HG02571 (cell line): ENCODE data around the gene TP53I11.

Experiments
- ATAC-seq: cut with Tn5 transposase; IDR thresholded peaks from one replicate; pipeline ENCODE4 v1.9.1; 2021; ENCODE audit warnings: mild to moderate bottlenecking, moderate library complexity; ENCODE audit not compliant: unreplicated experiment

The TP53I11 gene

GRCh38 chr11:44916331-44916730, 34.4 kb downstream of the TP53I11 start:
- no peak for ATAC-seq

DNA sequence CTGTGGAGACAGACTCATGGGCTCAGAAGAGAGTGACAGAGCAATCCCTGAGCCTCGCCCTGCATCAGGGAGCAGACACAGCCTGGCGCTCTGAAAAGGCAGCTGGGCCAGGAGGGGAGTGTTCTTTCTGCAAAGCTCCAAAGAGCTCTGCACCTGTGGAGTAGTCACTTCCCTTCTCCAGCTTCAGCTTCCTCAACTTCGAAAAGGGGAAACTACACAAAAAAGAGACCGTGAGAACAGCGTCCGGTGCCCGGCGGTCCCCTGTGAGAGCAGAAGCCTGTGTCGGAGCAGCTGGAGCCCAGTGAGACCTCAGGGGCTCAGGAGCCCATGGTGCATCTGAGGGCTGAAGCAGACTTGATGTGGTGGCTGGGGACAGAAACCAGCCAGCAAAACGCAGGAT, 35.1 kb downstream of the TP53I11 start:
- no peak for ATAC-seq

DNA sequence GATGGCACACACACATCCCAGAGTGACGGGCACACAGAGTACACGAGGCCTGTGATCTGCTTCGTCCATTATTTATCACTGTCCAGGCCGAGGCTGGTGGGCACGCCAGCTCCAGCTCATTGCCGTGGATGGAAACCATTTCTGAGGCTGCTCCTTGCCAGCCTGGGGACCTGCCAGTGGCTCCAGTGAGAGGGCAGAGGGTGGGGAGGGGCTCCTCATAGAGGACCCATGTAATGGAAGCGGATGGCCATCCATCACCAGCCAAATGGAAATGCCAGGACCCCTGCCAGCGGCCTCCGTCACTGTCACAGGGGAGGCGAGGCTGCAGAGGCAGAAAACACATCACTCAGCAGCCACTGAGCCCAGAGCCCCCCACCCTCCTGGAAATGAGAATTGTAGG, 35.7 kb downstream of the TP53I11 start:
- no peak for ATAC-seq

GRCh38 chr11:44914105-44914504, 36.6 kb downstream of the TP53I11 start:
- no peak for ATAC-seq

- ATAC-seq, result no peak
Observed at GRCh38 chr11:44913502-44913901, 37.2 kb downstream of the TP53I11 start.

DNA sequence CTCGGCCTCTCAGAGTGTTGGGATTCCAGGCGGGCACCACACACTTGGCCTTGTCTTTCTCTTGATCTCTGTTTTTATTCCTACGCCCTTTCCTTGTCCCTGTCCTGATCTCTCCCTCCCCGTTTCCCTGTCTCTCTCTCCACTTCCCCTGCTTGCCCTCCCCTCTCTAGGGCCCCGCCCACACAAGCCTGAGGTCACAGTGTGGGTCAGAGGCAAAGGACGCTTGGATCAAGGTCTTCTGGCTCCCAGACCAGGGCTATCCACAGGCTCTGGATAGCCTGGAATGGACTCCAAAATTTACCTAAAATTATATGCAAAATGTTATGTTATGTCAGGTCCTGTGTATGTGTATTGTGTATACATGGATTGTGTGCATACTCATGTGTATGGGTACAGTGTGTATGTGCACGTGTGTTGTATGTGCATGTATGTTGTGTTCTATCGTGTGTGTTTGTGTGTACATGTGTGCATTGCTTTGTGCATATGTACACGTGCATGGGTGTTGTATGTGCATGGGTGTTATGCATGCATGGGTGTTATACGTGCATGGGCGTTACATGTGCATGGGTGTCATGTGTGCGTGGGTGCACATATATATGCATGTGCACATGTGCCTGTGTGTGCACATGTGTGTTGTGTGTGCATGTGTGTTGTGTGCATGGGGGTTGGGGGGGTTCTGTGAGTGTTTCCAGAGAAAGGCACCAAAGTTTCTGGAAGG, 38.3 kb downstream of the TP53I11 start:
- no peak for ATAC-seq

GRCh38 chr11:44911029-44911814, 39.5 kb downstream of the TP53I11 start:
- peak; percentile 73 for ATAC-seq

- ATAC-seq, result no peak
Observed at GRCh38 chr11:44910591-44910990, 40.1 kb downstream of the TP53I11 start.

GRCh38 chr11:44909557-44909956, 41.1 kb downstream of the TP53I11 start:
- no peak for ATAC-seq

DNA sequence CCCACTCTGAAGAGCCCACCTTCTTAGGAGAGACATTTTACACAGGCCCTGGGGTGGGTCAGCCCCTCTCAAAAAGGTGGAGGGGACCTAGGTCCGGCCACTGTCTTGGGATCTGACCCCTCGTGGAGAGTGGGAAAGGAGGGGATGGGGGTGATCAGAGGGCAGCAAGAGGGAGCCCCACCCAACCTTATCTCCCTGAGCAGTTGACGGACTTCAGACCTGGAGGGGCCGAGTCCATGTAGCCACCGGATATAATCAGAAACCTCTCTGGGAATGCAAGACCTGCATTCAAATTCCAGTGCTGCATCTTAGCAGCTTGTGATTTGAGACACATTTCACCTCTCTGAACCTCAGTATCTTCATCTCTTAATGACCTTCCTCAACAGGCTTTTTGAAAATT, 44.0 kb downstream of the TP53I11 start:
- ATAC-seq, result no peak

DNA sequence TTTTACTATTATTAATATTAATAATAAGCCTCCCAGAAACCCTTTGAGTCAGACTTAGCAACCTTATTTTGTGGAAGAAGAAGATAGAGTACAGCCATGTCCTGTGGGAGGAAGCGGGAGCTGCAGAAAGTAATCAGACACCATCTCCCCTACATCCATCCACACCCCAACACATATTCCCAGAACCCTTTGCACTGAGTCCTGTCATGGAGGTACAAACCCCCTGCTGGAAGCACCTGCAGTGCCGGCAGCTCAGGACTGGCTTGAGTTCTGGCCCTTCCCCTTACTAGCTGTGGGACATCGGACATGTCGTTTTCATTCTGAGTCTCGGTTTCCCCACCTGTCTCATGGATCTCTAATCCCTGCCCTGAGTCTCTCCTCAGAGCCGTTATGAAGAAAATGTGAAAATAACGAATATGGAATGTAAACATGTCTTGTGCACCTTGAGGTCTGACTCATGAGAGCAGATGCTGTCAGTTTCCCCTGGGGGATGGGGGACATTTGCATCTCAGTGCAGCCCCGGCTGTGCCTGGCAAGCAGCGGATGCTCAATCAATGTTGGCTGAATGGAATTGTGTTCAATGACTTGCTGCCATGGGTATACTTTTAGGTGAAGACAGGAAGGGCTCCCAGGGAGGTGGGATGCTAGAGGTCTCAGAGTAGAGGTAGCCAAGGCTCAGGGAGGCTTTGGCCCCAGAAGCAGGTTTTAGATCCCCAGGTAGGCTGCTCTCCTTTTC, 45.4 kb downstream of the TP53I11 start:
- no peak for ATAC-seq

DNA sequence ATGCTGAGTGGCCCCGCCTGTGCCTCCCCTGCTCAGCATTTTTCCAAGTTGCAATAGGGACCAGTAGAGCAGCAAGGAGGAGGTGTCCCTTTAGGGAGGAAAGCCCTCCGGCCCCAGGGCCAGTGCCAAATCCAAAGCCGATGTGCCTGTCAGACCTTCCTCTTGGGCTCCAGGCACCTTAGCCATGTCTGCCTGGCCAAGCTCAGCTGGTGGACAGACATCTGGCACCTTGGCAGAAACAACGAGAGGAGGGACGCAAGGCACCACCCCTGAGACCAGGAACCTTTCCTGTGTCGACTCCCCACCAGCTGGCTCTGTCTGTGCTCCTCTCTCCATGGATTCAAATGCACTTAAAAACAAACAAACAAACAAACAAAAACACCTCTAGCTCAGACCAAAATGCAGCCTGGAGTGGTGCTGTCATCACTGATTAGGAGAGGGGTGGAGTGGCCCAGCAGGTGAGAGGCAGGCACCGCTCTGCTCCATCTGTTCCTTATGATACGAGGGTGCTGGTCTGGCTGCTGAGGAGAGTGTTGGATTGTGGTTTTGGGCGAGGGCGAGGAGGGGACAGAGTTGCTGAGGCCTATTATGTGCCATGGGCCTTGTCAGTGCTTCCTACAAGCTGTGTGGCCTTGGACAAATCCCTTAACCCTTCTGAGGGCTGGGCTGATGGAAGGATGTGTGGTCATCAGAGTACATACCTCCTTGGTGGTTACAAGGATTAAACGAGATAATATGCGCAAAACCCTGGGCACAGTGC, 46.2 kb downstream of the TP53I11 start:
- ATAC-seq, result no peak

DNA sequence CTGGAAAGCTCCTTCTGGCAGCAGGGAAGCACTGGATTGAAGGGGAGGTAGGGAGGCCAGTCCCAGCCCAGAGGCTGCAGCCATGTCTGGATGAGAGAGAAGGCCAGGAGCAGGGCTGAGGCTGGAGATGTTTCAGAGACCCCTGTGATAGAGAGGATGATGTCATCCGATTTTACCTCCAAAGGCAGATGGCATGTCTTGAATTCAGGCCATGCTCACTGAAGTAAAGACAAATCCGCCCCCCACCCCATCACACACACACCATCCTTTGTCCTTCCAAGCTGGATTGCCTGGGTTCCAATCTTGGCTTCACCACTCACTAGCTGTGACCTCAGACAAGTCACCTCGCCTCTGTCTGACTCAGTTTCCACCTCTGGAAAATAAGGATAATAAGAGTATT, 47.2 kb downstream of the TP53I11 start:
- ATAC-seq, result no peak

GRCh38 chr11:44903035-44903434, 47.6 kb downstream of the TP53I11 start:
- ATAC-seq, result no peak

DNA sequence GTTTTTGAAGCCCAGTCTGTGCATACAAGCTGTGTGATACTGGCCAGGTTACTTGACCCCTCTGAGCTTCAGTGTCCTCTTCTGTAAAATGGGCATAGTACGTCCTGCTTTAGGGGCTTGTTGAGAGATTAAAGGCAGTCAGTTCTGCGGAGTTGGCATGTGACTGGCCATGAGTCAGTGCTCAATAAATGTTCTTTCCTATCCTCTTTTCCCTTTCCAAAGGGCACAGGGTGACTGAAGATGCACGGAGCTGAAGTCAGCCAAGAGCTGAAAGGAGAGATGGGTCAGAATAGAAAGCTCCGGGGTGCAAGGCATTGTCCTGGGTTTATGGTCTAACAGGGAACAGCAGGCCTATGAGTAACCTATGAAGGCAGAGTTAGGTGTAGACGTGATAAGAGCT, 48.9 kb downstream of the TP53I11 start:
- no peak for ATAC-seq

DNA sequence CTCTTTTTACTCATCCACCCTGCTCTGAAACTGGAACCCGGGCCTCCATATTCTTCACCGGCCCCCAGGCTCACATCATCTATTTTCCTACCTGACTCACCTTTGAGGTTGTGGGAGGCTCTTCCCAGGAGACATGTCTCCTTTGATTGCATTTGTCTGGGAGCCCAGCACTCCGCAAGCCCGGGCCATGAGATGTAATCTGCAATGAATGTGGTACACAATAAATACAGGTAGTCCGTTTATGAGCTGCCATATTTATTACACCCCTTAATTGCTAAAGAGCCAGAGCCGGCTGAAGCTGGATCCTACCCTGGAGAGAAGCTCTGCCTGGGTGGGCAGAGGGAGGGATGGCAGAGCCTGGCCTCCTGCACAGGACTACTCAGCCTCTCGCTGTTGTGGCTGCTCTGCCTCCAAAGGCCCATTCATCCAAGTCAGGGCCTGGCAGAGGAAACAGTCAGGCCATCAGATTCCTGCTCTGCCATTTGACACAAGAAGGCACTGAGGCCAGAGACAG, 49.5 kb downstream of the TP53I11 start:
- ATAC-seq, result no peak

DNA sequence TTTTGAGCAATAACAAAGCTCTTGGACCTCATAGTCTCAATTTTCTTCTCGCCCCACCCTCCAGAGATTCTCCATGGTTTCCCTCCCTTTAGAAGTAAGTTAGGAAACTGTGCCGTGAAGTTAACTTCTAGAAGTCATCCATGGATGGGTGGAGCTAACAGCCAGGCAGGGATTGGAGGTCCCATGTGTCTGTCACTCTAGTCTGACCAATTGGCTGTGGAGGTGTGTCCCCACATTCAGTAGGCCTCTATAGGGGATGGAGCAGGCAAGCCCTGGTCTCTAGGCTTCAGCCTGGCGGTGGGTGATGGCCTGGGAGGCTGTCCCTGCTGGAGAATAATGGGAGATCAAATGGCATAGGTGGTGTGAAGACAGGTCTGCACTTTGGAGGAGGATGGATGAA, 50.7 kb downstream of the TP53I11 start:
- ATAC-seq, result no peak

DNA sequence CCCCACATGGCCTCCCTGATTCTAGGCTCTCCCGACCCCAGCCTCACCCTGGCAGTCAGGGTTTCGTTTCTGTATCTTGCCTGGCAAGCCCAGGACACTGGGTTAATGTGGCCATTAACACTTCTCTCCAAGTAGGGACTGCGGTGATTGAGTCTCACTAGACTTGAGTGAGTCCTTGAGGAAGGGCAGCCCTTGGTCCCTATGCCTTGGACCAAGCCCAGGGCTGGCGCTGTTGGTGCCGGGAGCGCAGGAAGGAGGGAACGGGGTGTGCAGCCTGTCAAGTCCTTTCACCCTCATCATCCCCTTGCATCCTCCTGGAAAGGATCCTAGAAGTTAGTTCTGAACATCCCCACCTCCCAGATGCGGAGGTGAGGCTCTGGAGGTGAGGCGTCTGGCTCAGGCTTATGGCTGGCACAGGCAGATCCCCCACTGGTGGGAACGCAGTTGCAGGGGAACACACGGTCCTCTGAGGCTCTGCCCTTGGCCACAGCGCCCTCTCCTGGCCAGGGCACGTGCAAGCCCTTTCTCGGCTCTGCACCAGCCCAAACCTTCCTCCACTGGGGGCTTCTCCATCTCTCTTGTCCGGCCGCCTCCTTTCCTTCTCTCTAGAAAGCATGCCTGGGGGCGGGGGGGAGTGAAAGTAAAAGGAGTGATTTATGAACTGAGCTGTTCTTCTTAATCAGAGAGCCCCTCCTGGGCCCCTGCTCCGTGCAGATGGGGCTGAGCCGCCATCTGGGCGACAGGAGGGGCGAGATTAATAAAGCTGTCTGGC, 56.7 kb downstream of the TP53I11 start:
- no peak for ATAC-seq

DNA sequence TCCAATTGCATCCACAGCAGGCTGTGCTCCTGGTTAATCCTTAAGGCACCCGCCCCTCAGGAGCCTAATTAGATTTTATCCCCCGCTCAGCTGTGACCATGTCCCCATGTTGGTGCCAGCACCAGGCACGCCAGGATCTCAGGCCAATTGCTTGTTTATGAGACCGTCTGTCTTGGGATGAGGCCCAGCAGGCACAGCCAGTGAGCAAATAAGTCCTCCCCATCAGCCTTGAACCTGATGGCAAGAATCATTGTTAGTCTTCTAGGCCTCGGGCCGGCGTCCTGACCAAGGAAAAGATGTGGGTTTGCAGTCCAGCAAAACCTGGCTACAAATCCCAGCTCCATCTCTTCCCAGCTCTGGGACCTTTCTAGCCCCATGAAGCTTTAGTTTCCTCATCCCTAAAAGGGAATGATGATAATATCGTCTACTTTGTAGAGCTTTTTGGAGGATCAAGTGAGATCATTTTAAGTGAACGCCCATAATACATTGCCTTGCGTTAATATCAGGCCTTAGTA, 57.3 kb downstream of the TP53I11 start:
- no peak for ATAC-seq

GRCh38 chr11:44892843-44893242, 57.8 kb downstream of the TP53I11 start:
- ATAC-seq, result no peak
